HepG2 (cell line): ENCODE results near the gene ISY1. TPM values are rescaled to one million over a fixed set of nuclear protein-coding genes. Genes with fewer than 3 reads are reported as not detected.

Source experiments
- DR1 ChIP-seq: sonication (generic); formaldehyde crosslinking; IDR thresholded peaks from 2 replicates; pipeline ENCODE4 v1.8.0; 2021; ENCODE audit warnings: mild to moderate bottlenecking, missing genetic modification reagents, inconsistent platforms
- HDAC1 ChIP-seq: sonication (generic); formaldehyde crosslinking; IDR thresholded peaks from 2 replicates; pipeline ENCODE4 v1.5.1; 2020; ENCODE audit warnings: mild to moderate bottlenecking, missing genetic modification reagents
- HMG20B ChIP-seq: conservative IDR thresholded peaks from 2 replicates; pipeline ENCODE4 v1.6.1; 2016; ENCODE audit warnings: missing genetic modification reagents, missing compliant biosample characterization
- HOXA5 ChIP-seq: sonication (generic); formaldehyde crosslinking; IDR thresholded peaks from 2 replicates; pipeline ENCODE4 v1.4.0; 2020; ENCODE audit warnings: missing genetic modification reagents
- NFKB2 ChIP-seq: sonication (generic); formaldehyde crosslinking; IDR thresholded peaks from 2 replicates; pipeline ENCODE4 v1.4.0; 2020; ENCODE audit warnings: missing genetic modification reagents, borderline replicate concordance
- PATZ1 ChIP-seq: sonication (generic); formaldehyde crosslinking; IDR thresholded peaks from 2 replicates; pipeline ENCODE4 v1.4.0; 2020; ENCODE audit warnings: missing genetic modification reagents
- POLR2G ChIP-seq: fragments of 200-400 bp; formaldehyde crosslinking; IDR thresholded peaks from 2 replicates; pipeline ENCODE4 v1.6.1; 2018; ENCODE audit warnings: mild to moderate bottlenecking, low read depth, low read length, moderate library complexity
- RBM39 ChIP-seq: fragments of 200-400 bp; formaldehyde crosslinking; IDR thresholded peaks from one replicate; pipeline ENCODE4 v1.6.1; 2018; ENCODE audit warnings: antibody characterized with exemption, mild to moderate bottlenecking, low read depth, low read length; ENCODE audit not compliant: poor library complexity, severe bottlenecking
- SAP130 ChIP-seq: IDR thresholded peaks from 2 replicates; pipeline ENCODE4 v1.6.1; 2016; ENCODE audit warnings: low read depth
- TMF1 ChIP-seq: sonication (generic); formaldehyde crosslinking; IDR thresholded peaks from 2 replicates; pipeline ENCODE4 v1.8.1; 2022; ENCODE audit warnings: low read depth, missing genetic modification reagents
- ZNF543 ChIP-seq: sonication (generic); formaldehyde crosslinking; IDR thresholded peaks from 2 replicates; pipeline ENCODE4 v1.4.0; 2020; ENCODE audit warnings: mild to moderate bottlenecking, missing genetic modification reagents
- ZNF761 ChIP-seq: sonication (generic); formaldehyde crosslinking; conservative IDR thresholded peaks from 2 replicates; pipeline ENCODE4 v1.4.0; 2020; ENCODE audit warnings: mild to moderate bottlenecking, missing genetic modification reagents
- ZNF883 ChIP-seq: sonication (generic); formaldehyde crosslinking; IDR thresholded peaks from 2 replicates; pipeline ENCODE4 v1.5.1; 2020; ENCODE audit warnings: mild to moderate bottlenecking, missing genetic modification reagents; ENCODE audit errors: not compliant biosample characterization
- polyA plus RNA-seq, 8 experiments: library from polyadenylated mRNA; depleted of rRNA in 3 of 8; stranded (reverse) in 7 of 8; unstranded in 1 of 8; fragments of >200 nt; fragmentation: Illumina TruSeq in 4 of 8; extraction: Trizol in 4 of 8; gene quantifications; 2 replicates each; pipeline versions ENCODE4 v1.2.1 to v1.2.3, GENCODE V29; 2011 to 2016; ENCODE audit warnings: low read depth in 4 of 8, missing spikeins in 1 of 8, mixed read lengths in 1 of 8; ENCODE audit not compliant: insufficient read depth in 1 of 8
- total RNA-seq, 5 experiments: library from RNA; depleted of rRNA; stranded (reverse); fragments of >200 nt; fragmentation: Illumina TruSeq; extraction: Trizol; gene quantifications; 2 replicates each; pipeline ENCODE4 v1.2.3, GENCODE V29; 2016; ENCODE audit warnings: low read depth in 1 of 5
- TF ChIP-seq, protein P1 (sequence below): sonication (generic); formaldehyde crosslinking; IDR thresholded peaks from 2 replicates; pipeline ENCODE4 v1.5.0; 2020; ENCODE audit warnings: missing genetic modification reagents, mild to moderate bottlenecking, borderline replicate concordance
- TF ChIP-seq, protein P2 (sequence below): sonication (generic); formaldehyde crosslinking; IDR thresholded peaks from 2 replicates; pipeline ENCODE4 v1.8.0; 2022; ENCODE audit warnings: low read depth, missing genetic modification reagents

ISY1 gene
- total and polyA plus RNA-seq, 2 of the 13 experiments (the other 11 are each of a cell fraction or from before 2014, with no cell fraction given) = 21.0 to 39.1 TPM

DNA sequence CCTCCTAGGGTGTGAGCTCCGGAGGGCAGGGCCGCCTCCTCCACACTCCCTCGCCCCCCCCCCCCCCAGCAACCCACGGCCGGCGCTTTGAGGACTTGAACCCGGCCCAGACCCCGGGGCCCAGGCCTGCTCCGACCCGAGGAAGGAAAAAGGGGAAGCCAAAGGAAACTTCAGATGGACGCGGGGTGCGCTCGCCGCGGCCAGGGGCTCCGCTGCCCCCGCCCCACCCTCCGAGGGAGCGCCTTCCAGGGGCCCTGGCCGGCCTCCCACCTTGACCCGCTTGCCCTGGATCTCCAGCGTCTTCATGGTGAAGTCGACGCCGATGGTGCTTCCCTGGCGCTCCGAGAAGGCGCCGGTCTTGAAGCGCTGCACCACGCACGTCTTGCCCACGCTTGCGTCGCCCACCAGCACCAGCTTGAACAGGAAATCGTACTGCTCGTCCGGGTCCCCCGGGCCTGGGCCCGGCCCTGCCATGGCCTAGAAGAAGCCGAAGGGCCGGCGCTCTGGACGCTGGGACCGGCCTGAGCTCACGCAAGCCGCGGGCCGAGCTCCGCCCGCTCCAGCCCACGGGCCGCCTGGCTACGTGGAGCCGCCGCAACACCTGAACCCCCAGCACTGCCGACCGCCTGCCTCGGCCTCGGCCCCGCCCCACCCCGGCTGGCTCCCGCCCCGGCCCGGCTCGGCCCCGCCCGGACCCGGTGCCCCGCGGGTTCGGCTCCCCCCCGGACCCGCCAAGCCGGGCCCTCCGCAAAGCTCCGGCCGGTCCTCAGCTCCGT, 39.7 kb downstream of the ISY1 start (continued):
- peak; percentile 39; the same call in 1 of the 2 replicates for TF ChIP-seq PATZ1 (CRISPR knock-in tag)
- TF ChIP-seq, protein P1, sequence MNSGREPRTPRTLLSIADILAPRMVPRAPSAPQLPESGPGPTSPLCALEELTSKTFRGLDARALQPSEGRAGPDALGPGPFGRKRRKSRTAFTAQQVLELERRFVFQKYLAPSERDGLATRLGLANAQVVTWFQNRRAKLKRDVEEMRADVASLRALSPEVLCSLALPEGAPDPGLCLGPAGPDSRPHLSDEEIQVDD (CRISPR knock-in tag) = peak; percentile 47; the same call in 1 of the 2 replicates
- TF ChIP-seq ZNF761 (CRISPR knock-in tag) = 0 out of 2 replicates have a peak, but pooled peaks have one; percentile 17
- peak; percentile 37; the same call in 1 of the 2 replicates for TF ChIP-seq SAP130
- TF ChIP-seq ZNF543 (CRISPR knock-in tag) = 0 out of 2 replicates have a peak, but pooled peaks have one; percentile 18
- TF ChIP-seq HDAC1 (CRISPR knock-in tag) = peak; percentile 35; the same call in 1 of the 2 replicates
- TF ChIP-seq HOXA5 (CRISPR knock-in tag) = peak; percentile 41
- no peak for TF ChIP-seq HMG20B
- no peak for TF ChIP-seq NFKB2 (CRISPR knock-in tag)
- TF ChIP-seq POLR2G = 0 out of 2 replicates have a peak, but pooled peaks have one; percentile 38
- TF ChIP-seq DR1 (CRISPR knock-in tag) = peak; percentile 11; the same call in 1 of the 2 replicates
- peak; percentile 37 for TF ChIP-seq RBM39
- TF ChIP-seq, protein P2, sequence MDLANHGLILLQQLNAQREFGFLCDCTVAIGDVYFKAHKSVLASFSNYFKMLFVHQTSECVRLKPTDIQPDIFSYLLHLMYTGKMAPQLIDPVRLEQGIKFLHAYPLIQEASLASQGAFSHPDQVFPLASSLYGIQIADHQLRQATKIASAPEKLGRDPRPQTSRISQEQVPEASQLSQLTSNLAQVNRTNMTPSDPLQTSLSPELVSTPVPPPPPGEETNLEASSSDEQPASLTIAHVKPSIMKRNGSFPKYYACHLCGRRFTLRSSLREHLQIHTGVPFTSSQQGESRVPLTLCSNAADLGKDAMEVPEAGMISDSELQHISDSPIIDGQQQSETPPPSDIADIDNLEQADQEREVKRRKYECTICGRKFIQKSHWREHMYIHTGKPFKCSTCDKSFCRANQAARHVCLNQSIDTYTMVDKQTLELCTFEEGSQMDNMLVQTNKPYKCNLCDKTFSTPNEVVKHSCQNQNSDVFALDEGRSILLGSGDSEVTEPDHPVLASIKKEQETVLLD (CRISPR knock-in tag) = peak; percentile 92
- 0 out of 2 replicates have a peak, but pooled peaks have one; percentile 4 for TF ChIP-seq TMF1
- no peak for TF ChIP-seq ZNF883 (CRISPR knock-in tag)
